CD14-positive monocyte (primary cell): ENCODE data around the gene ABCC4. TPM values are rescaled to one million over a fixed set of nuclear protein-coding genes. Genes with fewer than 3 reads are reported as not detected.
A peak's percentile ranks its signal among the peaks of the same experiment; 100 is the strongest.

ENCODE experiments used
- DNase-seq, 3 donors: peaks; one replicate each; pipeline ENCODE4 v3.0.0-alpha.2; 2011 to 2022
- H2AFZ ChIP-seq: 2 replicates; pipeline ENCODE4 v1.6.0; 2012; ENCODE audit warnings: mild to moderate bottlenecking, low read depth, low read length, inconsistent platforms; ENCODE audit not compliant: insufficient read depth, poor library complexity, severe bottlenecking
- H3K27ac ChIP-seq, 2 donors: 1 replicate in 1 of 2; 2 replicates in 1 of 2; pipeline ENCODE4 v1.5.1; 2012 to 2013; ENCODE audit warnings: low read length in 2 of 2, control low read depth in 1 of 2, inconsistent platforms in 1 of 2, low read depth in 1 of 2, mild to moderate bottlenecking in 1 of 2
- H3K27me3 ChIP-seq, 2 donors: one replicate each; pipeline versions ENCODE4 v1.6.0 to v1.6.1; 2011 to 2013; ENCODE audit warnings: low read length in 2 of 2; ENCODE audit not compliant: control insufficient read depth in 2 of 2, insufficient read depth in 2 of 2
- H3K36me3 ChIP-seq, 2 donors: replicated peaks in 1 of 2; 1 replicate in 1 of 2; 2 replicates in 1 of 2; pipeline versions ENCODE4 v1.5.1 to v1.6.1; 2012 to 2013; ENCODE audit warnings: low read length in 2 of 2, control low read depth in 1 of 2, inconsistent platforms in 1 of 2, mild to moderate bottlenecking in 1 of 2; ENCODE audit not compliant: insufficient read depth in 2 of 2, control insufficient read depth in 1 of 2
- H3K4me1 ChIP-seq, 2 donors: 1 replicate in 1 of 2; 2 replicates in 1 of 2; pipeline versions ENCODE4 v1.5.1 to v1.6.1; 2012 to 2013; ENCODE audit warnings: low read length in 2 of 2, control low read depth in 1 of 2, inconsistent platforms in 1 of 2, mild to moderate bottlenecking in 1 of 2, moderate library complexity in 1 of 2; ENCODE audit not compliant: insufficient read depth in 2 of 2, control insufficient read depth in 1 of 2
- H3K4me2 ChIP-seq: replicated peaks from 2 replicates; pipeline ENCODE3; 2012; ENCODE audit warnings: low read length, moderate library complexity, mild to moderate bottlenecking; ENCODE audit not compliant: poor library complexity, severe bottlenecking; ENCODE audit errors: extremely low read depth
- H3K4me3 ChIP-seq, 3 experiments: fragments of 200-600 bp in 1 of 3; sonication (generic) in 1 of 3; replicated peaks in 1 of 3; 1 replicate in 2 of 3; 2 replicates in 1 of 3; pipeline ENCODE4 v1.5.1; 2011 to 2013; ENCODE audit warnings: low read length in 3 of 3, mild to moderate bottlenecking in 3 of 3, control low read depth in 2 of 3, low read depth in 2 of 3, inconsistent platforms in 1 of 3, moderate library complexity in 1 of 3
- H3K79me2 ChIP-seq: 2 replicates; pipeline ENCODE4 v1.6.0; 2012; ENCODE audit warnings: mild to moderate bottlenecking, control low read depth, inconsistent platforms, low read length, moderate library complexity; ENCODE audit not compliant: insufficient read depth
- H3K9ac ChIP-seq: 2 replicates; pipeline ENCODE4 v1.6.0; 2017; ENCODE audit warnings: low read length, mild to moderate bottlenecking; ENCODE audit not compliant: insufficient read depth, poor library complexity, severe bottlenecking
- H3K9me3 ChIP-seq, 2 donors: replicated peaks in 1 of 2; 1 replicate in 1 of 2; 2 replicates in 1 of 2; pipeline versions ENCODE4 v1.5.1 to v1.6.1; 2012 to 2013; ENCODE audit warnings: low read length in 2 of 2, control low read depth in 1 of 2; ENCODE audit not compliant: control insufficient read depth in 1 of 2, insufficient read depth in 1 of 2
- H4K20me1 ChIP-seq: 2 replicates; pipeline ENCODE4 v1.6.0; 2012; ENCODE audit warnings: mild to moderate bottlenecking, low read length, control low read depth, moderate library complexity; ENCODE audit not compliant: insufficient read depth
- H3K27ac Mint-ChIP-seq, 7 donors: one replicate each; pipeline ENCODE4 v1.8.0; 2020; ENCODE audit warnings: mild to moderate bottlenecking in 7 of 7, mixed read lengths in 7 of 7, moderate library complexity in 6 of 7, inconsistent platforms in 2 of 7
- H3K27me3 Mint-ChIP-seq, 3 donors: one replicate each; pipeline ENCODE4 v1.8.0; 2021 to 2022; ENCODE audit warnings: low read depth in 3 of 3, mild to moderate bottlenecking in 3 of 3, mixed read lengths in 3 of 3, moderate library complexity in 3 of 3, inconsistent platforms in 1 of 3
- H3K36me3 Mint-ChIP-seq, 2 donors: one replicate each; pipeline ENCODE4 v1.8.0; 2020; ENCODE audit warnings: mixed read lengths in 2 of 2, inconsistent platforms in 1 of 2, mild to moderate bottlenecking in 1 of 2
- H3K4me1 Mint-ChIP-seq: one replicate; pipeline ENCODE4 v1.8.0; 2020; ENCODE audit warnings: mild to moderate bottlenecking, mixed read lengths
- H3K4me3 Mint-ChIP-seq, 2 donors: one replicate each; pipeline ENCODE4 v1.8.0; 2020; ENCODE audit warnings: mild to moderate bottlenecking in 2 of 2, mixed read lengths in 2 of 2, moderate library complexity in 1 of 2
- H3K9me3 Mint-ChIP-seq, 7 donors: one replicate each; pipeline ENCODE4 v1.8.0; 2020 to 2022; ENCODE audit warnings: mixed read lengths in 7 of 7, mild to moderate bottlenecking in 6 of 7, moderate library complexity in 6 of 7, inconsistent platforms in 2 of 7
- CTCF ChIP-seq: fragments of 200-600 bp; IDR thresholded peaks from one replicate; pipeline ENCODE4 v1.8.0; 2022; ENCODE audit warnings: antibody characterized with exemption, mild to moderate bottlenecking
- WGBS: methylation state at CpG from one replicate; pipeline ENCODE4 v1.1.5; 2013; ENCODE audit warnings: missing lambda C conversion rate; ENCODE audit not compliant: insufficient coverage; 5-methylcytosine and 5-hydroxymethylcytosine counted together
- intact Hi-C, 2 donors: fragments of 100-400 bp; cut with micrococcal nuclease; formaldehyde crosslinking; loops; one replicate each; pipeline versions ENCODE4 v1.15.0 to v1.15.1; 2023
- polyA plus RNA-seq, 3 donors: library from polyadenylated mRNA; depleted of rRNA in 1 of 3; unstranded in 2 of 3; stranded (reverse) in 1 of 3; fragments of 300-500 nt in 2 of 3; fragments of >200 nt in 1 of 3; fragmentation: Illumina TruSeq in 2 of 3; gene quantifications; 1 replicate in 2 of 3; 2 replicates in 1 of 3; pipeline ENCODE4 v1.2.3, GENCODE V29; 2012 to 2021

The ABCC4 gene
- polyA plus RNA-seq, 3 donors: 0.96 to 2.5 (median 1.7) TPM

- no peaks in the 10 kb centered on the region for H3K4me1 ChIP-seq
- no peak overlapping the region for H3K4me3 Mint-ChIP-seq
- DNase-seq: no peak
- H3K9me3 ChIP-seq: no peaks in the 10 kb centered on the region
- no peaks in the 10 kb centered on the region for H3K36me3 ChIP-seq
- peaks cover 0 to 5% (median 0%) of the 10 kb centered on the region in 7 donors for H3K9me3 Mint-ChIP-seq
- TF ChIP-seq CTCF: no peak
- no peaks in the 10 kb centered on the region for H4K20me1 ChIP-seq
- 100% methylated on average over 1 of the region's 7 CpGs for WGBS
- no peak overlapping the region for H3K4me2 ChIP-seq
- H3K79me2 ChIP-seq: no peaks in the 10 kb centered on the region
- H3K36me3 Mint-ChIP-seq: peaks cover 4 to 5% of the 10 kb centered on the region in 2 donors
- no peaks in the 10 kb centered on the region for H3K27me3 ChIP-seq
- no peak overlapping the region for H3K27ac ChIP-seq
- no peak overlapping the region for H2AFZ ChIP-seq
- H3K9ac ChIP-seq: no peak overlapping the region
- intact Hi-C loops: no loop called here
- no peaks in the 10 kb centered on the region for H3K4me1 Mint-ChIP-seq
- no peak overlapping the region for H3K4me3 ChIP-seq
- peaks cover 0 to 2% (median 0%) of the 10 kb centered on the region in 3 donors for H3K27me3 Mint-ChIP-seq
- H3K27ac Mint-ChIP-seq: no peak overlapping the region
Observed at GRCh38 chr13:95260031-95260525, 41.2 kb downstream of the ABCC4 start.

- DNase-seq: no peak
- no peaks in the 10 kb centered on the region for H3K4me1 ChIP-seq
- WGBS: 100% methylated on average over 4 of the region's 9 CpGs
- H3K36me3 ChIP-seq: no peaks in the 10 kb centered on the region
- no peak overlapping the region for H2AFZ ChIP-seq
- no peaks in the 10 kb centered on the region for H3K4me1 Mint-ChIP-seq
- H3K9ac ChIP-seq: no peak overlapping the region
- H3K4me3 Mint-ChIP-seq: no peak overlapping the region
- H3K27ac ChIP-seq: no peak overlapping the region
- H3K79me2 ChIP-seq: no peaks in the 10 kb centered on the region
- intact Hi-C loops: no loop called here
- H3K36me3 Mint-ChIP-seq: peaks cover 0 to 5% of the 10 kb centered on the region in 2 donors
- H3K27ac Mint-ChIP-seq: peak overlapping the region in 1 of 7 donors; percentile 52
- TF ChIP-seq CTCF: no peak
- H4K20me1 ChIP-seq: no peaks in the 10 kb centered on the region
- H3K9me3 ChIP-seq: no peaks in the 10 kb centered on the region
- peaks cover 0 to 2% (median 0%) of the 10 kb centered on the region in 3 donors for H3K27me3 Mint-ChIP-seq
- no peaks in the 10 kb centered on the region for H3K27me3 ChIP-seq
- H3K4me2 ChIP-seq: no peak overlapping the region
- peaks cover 0 to 5% (median 0%) of the 10 kb centered on the region in 7 donors for H3K9me3 Mint-ChIP-seq
- no peak overlapping the region for H3K4me3 ChIP-seq
Observed at GRCh38 chr13:95258619-95259194, 42.5 kb downstream of the ABCC4 start.
